Rectal smooth muscle tissue (tissue), 1 donor: ENCODE results near the gene PDHB.

Experiments used
- H3K27ac ChIP-seq: one replicate; pipeline ENCODE4 v1.7.0; 2013; ENCODE audit warnings: low read depth, low read length, inconsistent platforms
- H3K27me3 ChIP-seq: one replicate; pipeline ENCODE4 v1.7.0; 2013; ENCODE audit warnings: low read length; ENCODE audit not compliant: control insufficient read depth, insufficient read depth
- H3K36me3 ChIP-seq: one replicate; pipeline ENCODE4 v1.7.0; 2013; ENCODE audit warnings: low read length; ENCODE audit not compliant: control insufficient read depth, insufficient read depth
- H3K4me1 ChIP-seq: one replicate; pipeline ENCODE4 v1.7.0; 2013; ENCODE audit warnings: low read length; ENCODE audit not compliant: control insufficient read depth, insufficient read depth
- H3K4me3 ChIP-seq: one replicate; pipeline ENCODE4 v1.7.0; 2013; ENCODE audit warnings: low read length
- H3K9ac ChIP-seq: one replicate; pipeline ENCODE4 v1.7.0; 2013; ENCODE audit warnings: low read length

PDHB gene

DNA sequence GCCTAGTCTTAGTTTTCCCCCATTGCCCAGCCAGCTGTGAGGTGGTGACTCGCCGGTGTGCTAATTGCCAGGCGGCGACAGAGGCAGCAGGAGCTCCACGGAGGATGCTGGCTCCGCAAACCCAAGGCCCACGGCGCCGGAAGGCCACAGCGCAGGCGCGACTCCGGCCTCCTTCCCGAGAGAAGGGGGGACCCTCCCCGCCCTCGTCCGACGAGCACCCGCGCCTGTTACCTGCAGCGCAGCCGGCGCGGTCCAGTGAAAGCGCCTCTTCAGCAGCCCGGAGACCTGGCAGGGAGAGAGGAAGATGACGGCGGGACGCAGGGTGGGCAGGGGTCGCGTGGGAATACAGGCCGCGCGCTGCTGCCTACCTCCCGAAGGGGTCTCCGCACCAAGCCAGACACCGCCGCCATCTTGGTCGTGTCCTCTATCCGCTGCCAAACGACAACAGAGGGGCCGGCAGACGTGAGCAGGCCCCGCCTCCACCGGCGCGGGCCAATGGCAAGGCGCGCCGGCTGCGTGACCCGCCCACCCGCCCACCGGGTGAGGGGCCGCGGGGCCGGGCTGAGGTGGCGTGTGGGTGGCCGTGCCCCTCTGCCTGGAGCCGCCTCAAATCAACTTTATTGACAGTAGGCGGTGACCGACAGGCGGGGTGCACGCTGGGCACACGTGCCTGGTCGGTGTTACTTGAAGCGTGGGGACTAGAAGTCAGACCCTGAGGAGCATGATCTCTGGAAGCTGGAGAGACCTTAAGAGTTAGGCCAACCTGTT, at the start of gene PDHB:
TSS of gene PDHB (minus strand) at position 433 of the 768 bp plus-strand sequence. CDS start at position 410, 23 bp downstream.
- H3K4me1 ChIP-seq, result peaks cover 11% of the 10 kb centered on the region
- H3K27me3 ChIP-seq, result no peaks in the 10 kb centered on the region
- H3K9ac ChIP-seq, result no peak within 1 kb of the TSS
- peak within 1 kb of the TSS; percentile 83 for H3K4me3 ChIP-seq
- H3K27ac ChIP-seq, result peak within 1 kb of the TSS; percentile 94
- peaks cover 14% of the 10 kb centered on the region for H3K36me3 ChIP-seq

DNA sequence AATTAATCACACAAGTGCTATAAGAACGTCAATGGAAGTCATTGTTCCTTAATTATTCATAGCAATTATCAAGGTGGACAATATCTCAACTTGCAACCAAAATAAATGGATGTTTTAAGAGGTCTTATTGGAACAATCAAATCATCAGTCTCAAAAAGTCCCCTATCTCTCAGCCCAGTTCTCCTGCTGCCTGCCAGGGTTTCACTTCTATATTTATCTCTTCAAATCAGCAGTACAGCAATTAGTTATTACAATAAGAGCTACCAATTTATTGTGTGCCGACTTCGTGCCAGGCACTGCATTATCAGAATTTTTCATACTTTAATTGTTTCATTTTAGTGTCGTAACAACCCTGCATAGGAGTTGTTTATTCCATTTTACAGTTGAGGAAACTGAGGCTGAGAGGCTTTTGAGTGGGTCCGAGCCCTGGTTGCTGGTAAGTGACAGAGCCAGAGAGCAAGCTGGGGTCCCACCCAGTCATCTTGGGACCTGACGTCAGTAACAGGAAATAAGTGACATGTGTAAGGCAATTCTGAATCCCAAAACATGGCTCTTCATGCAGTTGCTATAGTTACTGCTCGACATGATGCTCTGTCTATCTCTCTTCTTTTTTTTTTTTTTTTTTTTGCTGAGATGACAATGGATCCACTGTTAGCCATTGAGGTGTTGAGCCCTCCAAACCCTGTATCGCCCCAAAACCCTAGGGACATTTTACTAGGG, 49.4 kb upstream of the PDHB start:
- H3K27ac ChIP-seq, result no peak overlapping the region
- no peak overlapping the region for H3K9ac ChIP-seq
- no peaks in the 10 kb centered on the region for H3K36me3 ChIP-seq

DNA sequence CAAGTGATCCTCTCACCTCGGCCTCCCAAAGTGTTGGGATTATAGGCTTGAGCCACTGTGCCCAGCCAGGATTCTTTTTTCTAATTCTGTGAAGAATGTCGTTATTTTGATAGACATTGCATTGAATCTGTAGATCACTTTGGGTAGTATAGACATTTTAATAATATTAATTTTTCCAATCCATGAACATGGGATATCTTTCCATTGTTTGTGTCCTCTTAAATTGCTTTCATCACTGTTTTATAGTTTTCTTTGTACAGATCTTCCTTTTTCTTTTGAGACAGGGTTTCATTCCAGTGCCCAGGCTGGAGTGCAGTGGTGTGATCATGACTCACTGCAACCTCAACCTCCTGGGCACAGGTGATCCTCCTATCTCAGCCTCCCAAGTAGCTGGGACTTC, 46.7 kb upstream of the PDHB start:
- H3K36me3 ChIP-seq, result no peaks in the 10 kb centered on the region
- H3K27ac ChIP-seq, result no peak overlapping the region
- H3K9ac ChIP-seq, result no peak overlapping the region
- H3K4me1 ChIP-seq, result no peaks in the 10 kb centered on the region
- no peaks in the 10 kb centered on the region for H3K27me3 ChIP-seq
- no peak overlapping the region for H3K4me3 ChIP-seq

More for the DNA sequence above, 49.4 kb upstream of the PDHB start:
- Histone ChIP-seq H3K4me1 (no peaks in the 10 kb centered on the region), H3K4me3 (no peak overlapping the region), H3K27me3 (no peaks in the 10 kb centered on the region)

DNA sequence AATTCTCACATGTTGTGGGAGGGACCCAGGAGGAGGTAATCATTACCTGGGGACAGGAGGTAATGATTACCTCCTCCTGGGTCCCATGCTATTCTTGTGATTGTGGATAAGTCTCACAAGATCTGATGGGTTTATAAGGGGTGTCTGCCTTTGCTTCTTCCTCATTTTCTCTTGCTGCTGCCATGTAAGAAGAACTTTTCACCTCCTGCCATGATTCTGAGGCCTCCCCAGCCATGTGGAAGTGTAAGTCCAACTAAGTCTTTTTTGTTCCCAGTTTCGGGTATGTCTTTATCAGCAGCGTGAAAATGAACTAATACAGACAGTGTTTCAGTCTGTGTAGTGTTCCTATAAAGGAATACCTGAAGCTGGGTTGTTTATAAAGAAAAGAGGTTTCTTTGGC, 45.1 kb upstream of the PDHB start:
- Histone ChIP-seq H3K4me3 (no peak overlapping the region), H3K27me3 (no peaks in the 10 kb centered on the region), H3K4me1 (no peaks in the 10 kb centered on the region), H3K9ac (no peak overlapping the region), H3K27ac (no peak overlapping the region), H3K36me3 (no peaks in the 10 kb centered on the region)

DNA sequence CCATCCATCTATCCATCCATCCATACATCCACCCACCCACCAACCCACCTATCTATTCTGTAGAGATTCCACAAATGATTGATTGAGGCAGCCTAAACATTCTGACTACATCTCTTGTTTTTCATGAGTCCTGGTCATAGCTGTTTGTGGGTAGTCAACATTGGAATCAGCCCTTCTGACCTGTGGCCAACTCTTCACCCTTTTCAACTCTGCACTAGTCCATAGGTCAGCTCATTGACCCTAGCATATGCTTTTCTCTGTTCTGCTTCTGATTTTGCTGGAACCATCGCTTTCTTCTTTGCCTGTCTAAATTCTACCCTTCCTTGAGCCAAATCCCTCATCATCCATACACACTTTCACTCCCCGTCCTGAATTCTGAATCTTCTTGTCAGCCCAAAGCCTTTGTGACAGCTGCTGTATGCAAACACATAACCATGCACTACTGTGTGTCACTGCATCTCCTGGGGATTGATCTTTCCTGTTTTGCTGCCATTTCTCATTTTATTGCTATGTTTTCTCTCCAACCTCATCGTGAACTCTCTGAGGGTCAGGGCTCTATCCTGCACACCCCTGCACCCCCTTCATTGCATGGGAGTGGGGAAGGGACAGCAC, 41.4 kb upstream of the PDHB start:
- Histone ChIP-seq H3K36me3 (no peaks in the 10 kb centered on the region), H3K27ac (no peak overlapping the region), H3K4me3 (no peak overlapping the region), H3K4me1 (no peaks in the 10 kb centered on the region), H3K27me3 (no peaks in the 10 kb centered on the region), H3K9ac (no peak overlapping the region)

DNA sequence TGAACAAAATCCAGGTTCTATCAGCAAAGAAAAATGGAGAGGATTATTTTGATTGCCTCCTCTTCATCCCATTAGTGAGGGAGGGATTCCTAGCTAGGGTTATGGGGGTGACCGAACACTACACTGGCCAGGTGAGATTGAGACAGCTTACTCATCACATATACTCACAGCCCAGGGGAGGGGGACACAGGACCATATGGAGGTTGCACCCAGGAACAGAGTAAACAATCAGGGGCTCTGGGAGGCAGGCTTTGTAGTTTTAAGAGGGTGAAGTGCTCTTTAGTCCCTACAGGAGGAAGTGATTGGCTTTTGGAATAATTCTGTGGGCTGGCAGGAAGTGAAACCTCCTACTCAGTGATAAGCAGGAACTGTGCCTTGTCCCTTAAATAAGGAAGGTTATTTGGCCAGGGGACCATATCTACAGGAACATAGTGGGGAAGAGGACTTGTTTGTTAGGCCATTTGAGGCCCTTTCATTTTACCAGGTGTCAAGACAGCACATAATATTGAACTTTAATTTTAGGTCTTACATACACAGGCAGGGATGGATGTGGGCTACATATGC, 40.8 kb upstream of the PDHB start:
- H3K4me1 ChIP-seq, result no peaks in the 10 kb centered on the region
- H3K36me3 ChIP-seq, result no peaks in the 10 kb centered on the region
- no peak overlapping the region for H3K9ac ChIP-seq
- H3K4me3 ChIP-seq, result no peak overlapping the region
- H3K27ac ChIP-seq, result no peak overlapping the region
- no peaks in the 10 kb centered on the region for H3K27me3 ChIP-seq

DNA sequence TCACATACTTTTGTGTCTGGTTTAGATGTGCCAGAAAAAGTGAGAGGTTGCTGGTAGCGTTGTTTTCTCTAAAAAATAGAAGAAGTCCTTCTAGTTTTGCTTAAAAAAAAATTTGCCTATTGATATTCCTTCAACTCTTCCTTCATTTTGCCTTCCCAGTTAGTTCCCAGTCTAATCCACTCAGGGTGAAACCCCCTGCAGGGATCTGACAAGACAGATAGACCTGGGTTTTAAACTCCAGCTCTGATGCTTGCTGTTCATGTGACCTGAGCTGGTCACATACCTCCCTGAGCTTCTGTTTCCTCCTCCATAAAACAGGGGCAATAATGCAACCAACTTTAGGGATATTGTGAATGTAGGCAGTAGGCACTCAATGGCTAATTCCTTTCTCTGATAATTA, 39.6 kb upstream of the PDHB start:
- no peaks in the 10 kb centered on the region for H3K36me3 ChIP-seq
- no peak overlapping the region for H3K4me3 ChIP-seq
- no peaks in the 10 kb centered on the region for H3K27me3 ChIP-seq
- H3K9ac ChIP-seq, result no peak overlapping the region
- H3K4me1 ChIP-seq, result no peaks in the 10 kb centered on the region
- no peak overlapping the region for H3K27ac ChIP-seq

DNA sequence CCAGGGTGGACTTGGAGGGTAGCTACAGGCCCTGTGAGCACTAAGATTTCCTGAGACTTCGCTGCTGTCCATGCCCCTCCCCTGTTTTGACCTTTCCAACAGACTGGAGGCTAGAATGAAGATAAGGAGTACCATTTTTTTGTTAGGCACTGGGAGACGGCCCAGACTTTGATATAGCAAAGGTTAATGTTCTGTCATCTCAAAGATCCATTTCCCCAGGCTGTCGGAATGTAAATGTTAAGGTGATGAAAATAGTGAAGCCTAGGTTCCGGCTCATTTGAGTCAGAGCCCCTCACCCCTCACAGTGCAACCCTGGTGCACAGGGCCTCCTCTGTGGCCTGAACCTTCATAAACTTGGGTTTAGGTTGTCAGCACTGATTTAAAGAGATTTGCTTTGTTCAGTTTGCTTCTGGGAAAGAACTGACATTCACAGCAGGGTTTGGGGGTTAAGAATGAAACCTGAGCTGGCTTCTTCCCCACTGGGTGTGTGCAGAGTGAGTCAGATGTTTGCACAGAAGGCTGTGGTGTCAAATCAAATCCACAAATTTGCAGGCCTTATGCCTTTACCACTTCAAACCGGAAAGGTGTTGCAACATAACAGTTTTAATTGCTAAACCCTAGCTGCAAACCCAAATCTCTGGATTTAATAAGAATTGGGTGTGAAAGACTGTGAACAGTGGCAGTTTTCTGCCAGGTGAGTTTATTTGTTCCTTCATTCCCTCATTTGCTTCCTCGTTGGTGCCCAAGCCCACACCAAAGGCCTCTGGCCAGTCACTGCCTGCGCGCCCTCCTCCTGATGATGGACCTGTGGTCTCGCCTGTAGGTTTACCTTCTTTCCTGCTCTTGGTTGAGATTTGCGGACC, 37.6 kb upstream of the PDHB start:
- Histone ChIP-seq H3K27ac (no peak overlapping the region), H3K9ac (no peak overlapping the region)

DNA sequence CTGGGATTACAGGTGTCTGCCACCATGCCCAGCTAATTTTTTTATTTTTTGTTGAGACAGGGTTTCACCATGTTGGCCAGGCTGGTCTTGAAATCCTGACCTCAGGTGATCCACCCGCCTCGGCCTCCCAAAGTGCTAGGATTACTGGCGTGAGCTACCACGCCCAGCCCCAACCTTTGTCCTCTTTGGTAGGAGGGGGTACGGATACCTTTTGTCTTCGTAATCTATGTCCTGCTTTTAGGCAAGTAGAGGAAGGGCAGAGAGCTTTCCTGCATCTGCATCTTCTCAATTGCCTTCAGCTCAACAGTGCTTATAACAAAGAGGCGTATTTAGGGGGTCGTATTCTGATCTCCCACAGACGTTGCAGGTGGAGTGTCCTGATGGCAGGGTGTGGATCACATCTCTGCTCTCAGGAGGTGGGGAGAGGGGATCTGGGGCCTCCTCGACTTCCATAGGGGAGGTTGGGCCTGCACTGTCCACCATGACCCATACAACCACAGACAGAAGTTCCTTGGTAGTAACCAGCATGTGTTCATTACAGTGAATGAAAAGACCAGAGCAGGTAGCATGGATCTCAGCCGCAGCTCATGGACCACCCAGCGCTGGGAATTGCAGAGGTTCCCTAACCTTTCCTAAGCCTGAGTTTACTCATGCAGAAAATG, 36.9 kb upstream of the PDHB start:
- no peak overlapping the region for H3K27ac ChIP-seq
- no peak overlapping the region for H3K4me3 ChIP-seq

More for the DNA sequence above, 37.6 kb upstream of the PDHB start:
- Histone ChIP-seq H3K36me3 (no peaks in the 10 kb centered on the region), H3K27me3 (no peaks in the 10 kb centered on the region), H3K4me3 (no peak overlapping the region), H3K4me1 (no peaks in the 10 kb centered on the region)

DNA sequence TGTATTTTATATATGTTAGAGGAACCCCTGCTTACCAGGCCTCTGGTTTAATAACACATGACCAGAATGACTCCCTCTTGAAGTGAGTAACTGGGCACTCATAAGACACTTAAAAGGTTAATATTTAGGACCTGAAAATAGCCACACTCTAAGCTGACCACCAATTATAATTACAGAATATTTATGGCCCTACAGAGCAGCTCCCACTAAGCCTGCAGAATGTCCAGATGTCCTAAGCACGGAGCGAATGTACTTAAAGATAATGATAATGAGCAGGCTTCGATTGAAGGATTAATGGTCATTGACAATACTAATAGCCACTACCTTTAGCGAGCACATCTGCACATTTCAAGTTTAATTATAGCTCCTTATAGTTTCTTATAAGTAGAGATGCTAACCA, 35.5 kb upstream of the PDHB start:
- H3K9ac ChIP-seq, result no peak overlapping the region
- no peaks in the 10 kb centered on the region for H3K4me1 ChIP-seq
- H3K27me3 ChIP-seq, result no peaks in the 10 kb centered on the region
- H3K27ac ChIP-seq, result no peak overlapping the region
- H3K4me3 ChIP-seq, result no peak overlapping the region
- no peaks in the 10 kb centered on the region for H3K36me3 ChIP-seq

More for the DNA sequence above, 36.9 kb upstream of the PDHB start:
- Histone ChIP-seq H3K4me1 (no peaks in the 10 kb centered on the region), H3K9ac (no peak overlapping the region), H3K27me3 (no peaks in the 10 kb centered on the region), H3K36me3 (no peaks in the 10 kb centered on the region)

DNA sequence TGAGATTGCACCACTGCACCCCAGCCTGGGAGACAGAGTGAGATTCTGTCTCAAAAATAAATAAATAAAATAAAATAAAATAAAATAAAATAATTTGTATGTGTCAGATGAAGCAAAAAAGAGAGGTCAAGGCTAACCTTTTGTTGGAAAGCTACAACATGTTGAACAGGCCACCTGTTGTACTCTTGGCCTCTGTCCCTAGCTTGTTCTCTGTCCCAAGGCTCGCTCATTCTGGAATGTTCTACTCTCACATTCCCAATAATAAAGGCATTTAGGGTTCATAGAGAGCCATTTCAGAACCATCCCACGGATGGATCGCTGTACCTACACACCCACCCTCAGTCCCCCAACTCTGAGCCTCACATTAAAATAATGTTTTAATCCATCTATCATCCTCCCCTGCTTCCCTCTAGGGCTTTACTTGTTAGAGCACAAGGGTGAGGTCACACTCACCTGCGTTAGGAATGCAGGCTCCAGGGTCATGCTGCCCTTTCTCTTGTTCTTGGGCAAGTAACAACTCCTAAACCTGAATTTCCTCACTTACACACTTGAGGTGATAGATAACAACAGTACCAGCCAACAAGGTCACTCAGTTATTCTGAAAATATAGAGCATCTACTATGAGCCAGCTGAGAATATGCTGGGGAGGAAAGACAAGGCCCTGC, 33.4 kb upstream of the PDHB start:
- Histone ChIP-seq H3K4me1 (no peaks in the 10 kb centered on the region), H3K4me3 (no peak overlapping the region), H3K27me3 (no peaks in the 10 kb centered on the region), H3K27ac (no peak overlapping the region), H3K36me3 (no peaks in the 10 kb centered on the region), H3K9ac (no peak overlapping the region)
